HUDEP-2 (cell line): Measurements from ENCODE around the gene STMP1.
"Not testable (repeated sequence)": the region's sequence is repeated elsewhere in the genome, so short reads cannot be mapped to it uniquely, and the experiment has no call there.

Experiments used
- DNase-seq, 76 experiments: peaks; one replicate each; lab custom pipeline; 2025; ENCODE audit not compliant: unreplicated experiment in 76 of 76; lab: John Stamatoyannopoulos, UW

Gene STMP1

GRCh38 chr7:135664046-135664589, 1.8 kb downstream of the STMP1 start:
- DNase-seq: peak in 25 of 76 experiments; percentile 4 to 74 (median 33)

GRCh38 chr7:135665042-135665441, 2.7 kb downstream of the STMP1 start:
- no peak for DNase-seq

DNA sequence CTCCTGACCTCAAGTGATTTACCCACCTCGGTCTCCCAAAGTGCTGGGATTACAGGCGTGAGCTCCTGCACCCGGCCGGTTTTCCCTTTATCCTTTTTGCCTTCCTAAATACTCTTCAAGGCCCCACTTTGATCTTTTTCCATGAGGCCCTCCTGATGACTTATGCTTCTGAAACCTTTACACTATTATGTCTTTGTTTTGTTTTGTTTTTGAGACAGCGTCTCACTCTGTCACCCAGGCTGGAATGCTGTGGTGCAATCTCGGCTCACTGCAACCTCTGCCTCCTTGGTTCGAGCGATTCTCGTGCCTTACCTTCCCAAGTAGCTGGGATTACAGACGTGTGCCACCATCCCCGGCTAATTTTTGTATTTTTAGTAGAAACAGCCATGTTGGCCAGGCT, 3.8 kb downstream of the STMP1 start:
- no peak for DNase-seq

DNA sequence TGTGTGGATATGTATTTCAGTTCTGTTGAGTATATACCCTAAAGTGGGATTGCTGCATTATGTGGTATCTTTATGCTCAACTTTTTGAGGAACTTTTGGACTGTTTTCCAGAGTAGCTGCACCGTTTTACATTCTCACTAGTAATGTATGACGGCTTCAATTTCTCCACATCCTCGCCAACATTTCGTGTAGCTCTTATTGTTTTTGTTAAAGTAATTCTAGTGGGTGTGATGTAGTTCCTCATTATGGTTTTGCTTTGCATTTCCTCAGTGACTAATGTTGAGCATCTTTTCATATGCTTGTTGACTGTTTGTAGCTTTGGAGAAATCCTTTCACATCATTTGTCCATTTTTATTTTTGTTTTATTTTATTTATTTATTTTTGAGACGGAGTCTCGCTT, 4.5 kb downstream of the STMP1 start:
- DNase-seq: no peak

- not testable (repeated sequence) for DNase-seq
Measured at GRCh38 chr7:135667626-135668025, 5.3 kb downstream of the STMP1 start.

- DNase-seq: peak in 5 of 76 experiments; percentile 5 to 28 (median 10)
Measured at GRCh38 chr7:135668852-135669395, 6.6 kb downstream of the STMP1 start.

DNA sequence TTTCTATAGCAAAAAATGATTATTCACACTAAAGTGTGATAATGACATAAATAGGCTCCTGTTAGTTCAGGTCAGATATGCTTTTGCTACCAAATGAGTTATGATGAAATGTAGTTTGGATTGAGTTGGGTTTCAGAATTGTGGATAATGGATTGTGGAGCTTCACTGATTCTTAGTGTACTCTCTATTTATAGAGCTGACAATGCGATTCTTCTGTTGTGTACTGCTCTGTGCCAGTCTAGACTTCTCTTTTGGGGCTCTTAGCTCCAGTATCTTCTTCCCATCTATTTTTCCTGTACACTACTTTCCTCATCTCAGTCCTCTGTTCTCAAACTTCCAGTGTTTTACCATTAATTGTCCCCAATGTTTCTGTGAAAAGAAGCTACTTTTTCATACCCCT, 7.5 kb downstream of the STMP1 start:
- DNase-seq: no peak

DNA sequence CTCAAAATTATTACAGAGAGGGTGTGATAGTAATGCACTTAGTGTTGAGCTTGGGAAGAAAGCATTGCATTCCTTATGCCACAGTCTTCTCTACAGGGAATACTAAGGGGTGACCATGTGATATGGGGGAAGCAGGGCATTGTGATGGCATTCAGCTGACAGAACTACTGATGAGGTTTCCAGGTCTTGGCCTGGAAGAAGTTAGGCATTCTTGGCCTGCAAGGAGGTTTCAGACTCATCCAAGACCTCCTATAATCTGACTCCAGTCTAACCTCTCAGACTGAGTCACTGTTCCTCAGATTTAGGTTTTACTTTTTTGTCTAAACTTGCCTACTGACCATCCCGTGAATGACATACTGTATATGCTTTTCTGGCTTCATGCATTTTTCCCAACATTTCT, 7.9 kb downstream of the STMP1 start:
- DNase-seq: no peak

GRCh38 chr7:135672560-135673359, 10.4 kb downstream of the STMP1 start:
- peak in 28 of 76 experiments; percentile 5 to 59 (median 26) for DNase-seq

DNA sequence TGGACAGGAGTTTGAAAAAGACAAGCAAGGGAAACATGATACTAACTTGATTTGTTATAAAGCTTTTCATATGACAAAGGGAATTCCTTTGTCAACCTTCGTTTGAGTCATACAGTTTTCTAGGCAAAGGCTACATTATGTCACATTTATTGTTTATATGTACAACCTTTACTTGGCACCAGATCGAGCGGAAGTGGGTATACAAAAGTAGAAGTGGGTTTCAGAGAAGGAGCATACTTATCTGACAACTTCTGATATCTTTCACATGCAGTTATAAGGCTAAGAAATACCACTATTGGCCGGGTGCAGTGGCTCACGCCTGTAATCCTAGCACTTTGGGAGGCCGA, 11.0 kb downstream of the STMP1 start:
- DNase-seq: peak in 25 of 76 experiments; percentile 2 to 60 (median 19)

DNA sequence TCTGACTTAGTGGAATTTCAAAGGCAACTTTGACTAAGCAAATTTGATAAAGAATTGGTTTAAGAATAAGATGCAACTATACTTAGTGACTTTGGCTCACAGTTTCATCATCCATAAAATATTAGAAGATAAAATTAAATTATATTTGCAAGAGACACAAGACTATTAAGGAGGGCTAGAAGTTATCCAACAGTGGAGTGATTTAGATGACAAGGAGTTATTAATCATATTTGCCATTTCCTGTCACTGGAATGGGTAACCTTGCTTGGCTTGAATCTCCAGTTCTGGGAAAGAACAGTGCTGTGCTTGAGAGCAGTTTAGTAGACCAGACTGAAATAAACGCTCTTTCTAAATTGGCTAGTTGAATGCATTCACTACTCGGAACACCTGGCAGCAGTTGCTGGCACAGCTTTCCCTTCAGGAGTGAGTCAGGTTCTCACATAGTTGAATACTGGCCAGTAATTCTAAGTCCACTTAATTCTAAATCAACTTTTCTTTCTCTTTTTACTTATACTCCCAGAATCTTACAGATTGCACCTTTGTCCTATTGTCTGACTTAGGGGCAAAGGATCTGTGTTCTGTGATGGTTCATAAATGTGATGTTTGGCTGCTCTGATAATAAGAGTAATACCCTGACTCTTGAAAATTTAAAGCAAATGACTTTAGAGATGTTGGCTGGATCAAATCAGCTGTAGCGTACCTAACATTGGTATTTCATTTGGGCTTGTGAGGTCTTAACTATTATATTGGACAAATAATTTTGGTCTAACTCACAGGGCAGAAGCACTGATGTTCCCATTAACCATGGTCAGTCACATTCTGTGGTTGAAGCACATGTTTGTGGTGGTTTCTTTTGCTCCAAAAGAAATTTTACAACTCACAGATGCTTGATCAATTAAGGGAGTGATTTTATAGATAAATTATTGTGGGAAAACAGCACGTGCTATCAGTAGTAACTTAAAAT, 16.6 kb downstream of the STMP1 start:
- DNase-seq: no peak

DNA sequence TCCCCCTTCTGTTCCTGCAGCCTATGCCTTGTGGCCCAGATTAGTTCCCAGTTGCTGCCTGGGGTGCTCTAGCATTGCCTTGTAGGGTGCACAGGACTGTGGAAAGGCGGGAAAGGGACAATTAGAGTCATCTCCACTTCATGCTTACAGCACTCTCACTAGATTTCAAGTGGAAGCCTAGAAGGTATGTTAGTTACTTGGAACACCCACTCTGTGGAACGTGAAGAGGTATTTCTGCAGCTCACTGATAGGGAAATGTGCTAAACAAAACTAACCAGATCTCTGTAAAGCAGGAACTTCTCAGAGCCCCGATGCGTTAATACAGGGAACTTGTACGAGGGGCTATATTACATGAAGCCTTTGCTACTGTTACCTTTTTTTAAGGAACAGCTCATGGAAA, 19.4 kb downstream of the STMP1 start:
- DNase-seq: peak in 2 of 76 experiments; percentile 39 to 41

DNA sequence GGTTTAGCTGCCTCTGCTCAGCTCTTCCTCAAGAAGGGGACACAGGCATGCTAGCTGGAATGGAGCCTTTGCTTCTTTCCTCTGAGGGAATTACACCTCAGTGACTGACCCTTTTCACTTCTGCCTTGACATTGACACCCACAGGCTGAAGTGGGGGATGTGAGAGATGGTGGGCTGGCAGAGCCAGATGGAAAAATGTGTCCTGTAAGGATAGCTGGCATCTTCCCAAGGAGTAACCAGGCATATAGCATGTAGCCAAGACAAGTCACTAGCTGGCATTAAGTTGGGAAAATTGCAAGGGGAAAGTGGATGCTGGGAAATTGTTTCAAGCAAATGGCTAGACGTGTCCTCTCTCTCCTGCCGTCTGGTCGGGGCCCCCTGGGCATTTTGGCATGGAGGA, 19.9 kb downstream of the STMP1 start:
- DNase-seq: no peak

GRCh38 chr7:135683609-135684008, 21.3 kb downstream of the STMP1 start:
- DNase-seq: no peak

DNA sequence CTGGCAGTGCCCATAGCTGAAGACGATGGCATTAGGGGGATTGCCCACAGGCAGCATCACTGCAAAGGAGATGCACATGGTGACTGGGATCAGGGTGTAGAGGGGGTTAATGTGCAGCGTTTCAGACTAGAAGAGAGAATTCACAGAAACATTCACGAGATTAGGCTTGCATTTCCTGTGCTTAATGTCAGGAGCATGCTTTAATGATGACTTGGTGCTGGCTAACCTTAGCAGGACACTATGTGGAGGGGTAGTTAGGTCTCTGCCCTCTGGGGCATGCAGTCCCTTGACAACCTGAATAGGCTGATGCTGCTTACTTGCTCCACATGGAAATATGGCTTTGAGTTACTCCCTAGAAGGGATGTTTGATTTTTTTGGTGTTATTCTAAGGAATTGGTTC, 21.8 kb downstream of the STMP1 start:
- no peak for DNase-seq

DNA sequence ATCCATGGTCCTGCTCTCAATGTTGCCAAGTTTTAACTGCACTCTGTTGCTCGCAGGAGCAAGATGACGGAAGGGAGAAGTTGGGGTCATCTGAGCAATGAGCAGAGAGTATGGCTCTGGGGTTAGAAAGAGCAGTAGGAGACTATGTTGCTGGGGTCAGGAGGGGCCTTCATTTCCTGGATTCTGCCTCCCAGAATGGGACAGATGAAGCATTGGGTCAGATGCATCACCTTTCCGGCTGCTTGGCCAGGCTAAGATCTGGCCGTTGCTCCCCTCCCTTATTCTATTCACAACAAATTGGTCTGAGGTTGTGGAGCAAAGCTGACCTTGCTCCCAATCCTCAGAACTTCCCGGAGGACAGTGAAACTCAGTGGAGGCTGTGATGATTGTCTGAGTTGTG, 22.4 kb downstream of the STMP1 start:
- DNase-seq: no peak

DNA sequence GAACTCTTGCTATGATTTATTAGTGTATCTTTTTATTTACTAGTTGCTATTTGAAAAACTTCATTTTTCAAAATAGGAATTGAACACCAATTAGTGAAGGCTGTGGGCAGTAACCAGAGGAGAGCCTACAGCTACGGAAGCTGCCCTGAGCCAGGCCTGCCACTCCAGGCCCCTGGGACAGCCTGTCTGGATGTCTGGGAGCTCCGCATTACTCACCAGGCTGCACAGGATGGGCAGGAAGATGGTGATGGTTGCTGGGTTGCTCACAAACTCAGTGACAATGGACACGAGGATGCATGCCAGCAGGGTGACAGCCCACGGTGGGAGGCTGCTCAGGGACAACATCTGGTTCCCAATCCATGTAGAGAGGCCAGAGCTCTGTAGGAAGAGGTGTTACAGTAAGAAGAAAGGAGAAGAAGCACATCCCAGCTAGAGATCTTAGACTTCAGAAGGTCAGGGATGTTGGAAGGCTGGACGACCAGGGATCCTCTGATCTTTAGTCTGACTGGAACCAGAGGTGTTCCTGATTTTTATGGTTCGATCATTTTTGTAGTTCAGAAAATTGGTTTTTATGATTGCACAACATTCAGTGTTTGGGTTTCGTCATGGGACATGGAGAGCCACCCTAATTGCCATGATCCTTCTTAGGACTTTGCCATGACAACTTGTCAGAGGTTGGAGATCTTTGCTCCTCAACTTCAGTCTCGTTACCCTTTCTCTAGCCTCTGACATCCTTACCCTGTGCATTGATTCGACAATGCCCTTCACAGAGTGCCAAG, 23.2 kb downstream of the STMP1 start:
- no peak for DNase-seq

DNA sequence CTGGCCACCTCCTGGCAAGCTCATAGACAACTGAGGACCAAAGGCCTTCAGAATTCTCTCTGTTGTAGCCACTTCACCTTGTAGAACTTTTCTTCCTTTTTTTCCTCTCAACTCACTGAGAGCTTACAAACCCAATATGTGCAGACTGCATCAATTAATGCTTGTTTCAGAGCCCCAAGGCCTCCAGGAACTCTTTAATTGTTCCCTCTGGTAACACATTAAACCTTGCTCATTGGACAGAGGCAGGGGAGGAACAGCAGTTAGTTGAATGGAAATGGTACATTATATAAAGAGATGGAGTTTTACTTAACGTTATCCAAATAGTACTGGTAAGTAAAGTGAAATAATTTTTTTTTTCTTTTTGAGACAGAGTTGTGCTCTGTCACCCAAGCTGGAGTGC, 25.2 kb downstream of the STMP1 start:
- no peak for DNase-seq

DNA sequence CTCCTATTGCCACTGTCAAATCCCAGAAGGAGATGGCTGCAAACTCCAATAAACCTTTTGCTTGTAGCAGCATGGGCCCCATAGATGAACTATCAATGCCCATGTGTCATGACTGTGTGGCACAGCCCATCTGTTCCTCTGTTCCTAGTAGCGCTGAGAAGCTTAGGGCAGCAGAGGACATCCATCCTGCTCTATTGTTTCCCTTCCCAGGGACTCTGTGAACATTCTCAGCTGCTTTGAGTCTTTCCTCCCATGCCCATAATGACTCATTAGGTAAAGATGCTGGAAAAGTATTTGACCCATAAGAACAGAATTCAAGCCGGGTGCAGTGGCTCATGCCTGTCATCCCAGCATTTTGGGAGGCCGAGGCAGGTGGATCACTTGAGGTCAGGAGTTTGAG, 28.3 kb downstream of the STMP1 start:
- no peak for DNase-seq

DNA sequence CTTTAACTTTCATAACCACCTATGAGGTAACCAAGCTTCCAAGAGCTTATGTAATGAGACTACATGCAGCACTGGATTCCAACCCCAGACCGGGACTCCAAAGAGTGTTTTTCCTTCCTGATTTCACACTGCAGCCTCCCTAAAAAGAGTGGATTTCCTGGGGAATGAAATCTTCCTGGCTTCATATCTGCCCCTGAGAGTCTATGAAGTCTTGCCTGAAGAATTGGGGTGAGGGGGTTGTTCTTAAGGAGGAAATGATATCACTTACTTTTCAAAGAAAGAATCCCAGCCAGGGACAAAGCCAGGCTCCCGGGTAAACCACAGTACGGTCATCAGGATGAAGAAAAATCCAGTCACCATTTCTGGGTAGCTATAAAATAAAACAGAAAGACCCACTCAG, 29.7 kb downstream of the STMP1 start:
- DNase-seq: no peak
